Measurements from ENCODE around the gene KREMEN2.
A peak's percentile ranks its signal among the peaks of the same experiment; 100 is the strongest.

KREMEN2 gene

DNA sequence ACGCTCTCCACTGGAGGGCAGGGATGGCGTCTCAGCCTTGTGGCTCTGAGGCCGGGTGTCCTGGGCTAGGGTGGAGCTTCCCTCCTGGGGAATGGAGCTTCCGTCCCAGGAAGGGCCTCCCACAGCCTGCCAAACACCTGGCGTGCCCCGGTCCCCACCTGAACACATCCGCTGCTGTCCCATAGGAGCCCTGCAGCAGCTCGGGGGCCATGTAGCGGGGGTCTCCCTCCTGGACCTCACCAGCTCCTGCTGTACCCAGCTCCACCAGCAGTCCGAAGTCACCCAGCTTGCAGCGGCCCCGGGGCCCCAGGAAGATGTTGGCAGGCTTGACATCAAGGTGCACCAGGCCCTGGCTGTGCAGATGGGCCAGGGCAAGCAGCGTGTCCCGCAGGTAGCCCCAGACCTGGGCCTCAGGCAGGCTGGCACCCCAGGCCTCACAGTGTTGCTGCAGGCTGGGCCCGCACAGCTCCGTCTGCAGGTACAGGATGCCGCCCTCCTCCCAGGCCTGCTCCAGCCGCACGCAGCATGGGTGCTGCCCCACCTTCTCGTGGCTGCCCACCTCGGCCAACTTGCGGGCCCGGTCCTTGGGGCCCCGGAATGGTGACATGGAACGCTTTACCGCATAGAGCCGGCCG, 11.2 kb downstream of the KREMEN2 start:
- Histone ChIP-seq H3K9ac (ENCODE audit: low read depth, low read length) (no peak overlapping the region), H3K9me3 (ENCODE audit: control insufficient read depth, insufficient read depth, low read length) (no peaks in the 10 kb centered on the region), H3K36me3 (ENCODE audit: control insufficient read depth, insufficient read depth, low read length) (peaks cover 66% of the 10 kb centered on the region), H3K27me3 (ENCODE audit: control insufficient read depth, insufficient read depth, low read length) (no peaks in the 10 kb centered on the region), H3K4me3 (ENCODE audit: low read depth, low read length) (no peak overlapping the region), H3K4me1 (ENCODE audit: control insufficient read depth, insufficient read depth, low read length) (peaks cover 3% of the 10 kb centered on the region)

DNA sequence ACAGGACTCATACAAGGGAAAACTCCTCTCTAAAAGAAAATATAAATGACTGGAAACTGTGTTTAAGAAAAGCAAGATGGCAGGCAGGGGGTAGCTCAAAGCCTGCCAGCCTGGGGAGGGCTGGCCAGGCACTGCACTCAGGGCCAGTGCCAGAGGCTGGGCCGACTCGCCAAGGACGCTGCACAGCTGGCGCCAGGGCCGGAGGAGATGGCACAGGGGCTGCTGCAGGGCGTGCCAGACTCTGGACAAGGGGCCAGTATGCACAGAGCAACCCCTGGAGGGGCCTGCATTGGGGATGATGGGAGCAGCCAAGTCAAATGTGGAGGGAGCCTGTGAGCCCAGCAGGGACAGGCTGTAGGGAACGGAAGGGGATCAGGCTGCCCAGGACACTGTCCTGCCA, 12.1 kb downstream of the KREMEN2 start:
- H3K4me1 ChIP-seq (ENCODE audit: control insufficient read depth, insufficient read depth, low read length): no peaks in the 10 kb centered on the region
- no peak overlapping the region for H3K4me3 ChIP-seq (ENCODE audit: low read depth, low read length)
- no peaks in the 10 kb centered on the region for H3K9me3 ChIP-seq (ENCODE audit: control insufficient read depth, insufficient read depth, low read length)
- no peak overlapping the region for H3K9ac ChIP-seq (ENCODE audit: low read depth, low read length)
- peaks cover 65% of the 10 kb centered on the region for H3K36me3 ChIP-seq (ENCODE audit: control insufficient read depth, insufficient read depth, low read length)
- H3K27me3 ChIP-seq (ENCODE audit: control insufficient read depth, insufficient read depth, low read length): no peaks in the 10 kb centered on the region

DNA sequence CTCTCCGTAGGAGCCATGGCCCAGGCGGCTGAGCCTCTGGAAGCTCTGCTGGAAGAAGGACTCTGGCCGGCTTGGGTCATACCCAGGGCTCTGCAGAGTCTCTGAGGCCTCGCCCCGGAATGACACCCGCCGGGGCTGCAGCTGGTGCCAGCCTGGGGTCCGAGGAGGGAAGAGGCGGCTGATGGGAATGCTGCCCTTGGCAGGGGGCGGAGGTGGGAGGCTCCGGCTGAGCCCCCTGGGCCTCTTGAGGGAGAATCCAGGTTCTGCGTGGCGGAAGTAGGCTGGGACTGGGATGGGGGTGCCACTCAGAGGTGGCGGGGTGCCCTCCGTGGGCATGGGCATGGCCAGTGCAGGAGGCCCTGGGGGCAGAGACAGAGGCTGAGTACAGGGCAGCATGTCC, 12.6 kb downstream of the KREMEN2 start:
- H3K36me3 ChIP-seq (ENCODE audit: control insufficient read depth, insufficient read depth, low read length): peaks cover 62% of the 10 kb centered on the region
- H3K9me3 ChIP-seq (ENCODE audit: control insufficient read depth, insufficient read depth, low read length): no peaks in the 10 kb centered on the region
- no peaks in the 10 kb centered on the region for H3K27me3 ChIP-seq (ENCODE audit: control insufficient read depth, insufficient read depth, low read length)
- no peak overlapping the region for H3K4me3 ChIP-seq (ENCODE audit: low read depth, low read length)
- H3K4me1 ChIP-seq (ENCODE audit: control insufficient read depth, insufficient read depth, low read length): peaks cover 2% of the 10 kb centered on the region
- no peak overlapping the region for H3K9ac ChIP-seq (ENCODE audit: low read depth, low read length)

DNA sequence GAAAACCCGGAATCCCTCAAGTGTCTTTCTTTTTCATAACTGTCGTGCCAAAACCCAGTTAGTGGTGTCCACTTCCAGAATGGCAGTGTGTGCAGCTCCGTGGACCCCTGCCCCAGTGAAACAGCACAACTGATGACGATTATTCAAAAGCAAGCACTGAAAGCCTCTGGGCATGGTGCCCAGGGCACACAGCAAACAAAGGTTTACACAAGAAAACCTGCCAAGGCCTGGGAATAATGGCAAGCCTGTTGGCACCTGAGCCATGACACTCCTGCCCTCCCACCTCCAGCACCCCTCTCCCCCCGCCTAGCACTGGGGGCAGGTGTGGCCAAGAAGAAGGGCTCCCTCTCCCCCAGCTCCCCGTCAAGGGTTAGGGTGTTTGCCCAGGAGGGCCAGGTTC, 13.4 kb downstream of the KREMEN2 start:
- H3K4me3 ChIP-seq (ENCODE audit: low read depth, low read length): no peak overlapping the region
- no peak overlapping the region for H3K9ac ChIP-seq (ENCODE audit: low read depth, low read length)
- peaks cover 7% of the 10 kb centered on the region for H3K4me1 ChIP-seq (ENCODE audit: control insufficient read depth, insufficient read depth, low read length)
- H3K27me3 ChIP-seq (ENCODE audit: control insufficient read depth, insufficient read depth, low read length): no peaks in the 10 kb centered on the region
- no peaks in the 10 kb centered on the region for H3K9me3 ChIP-seq (ENCODE audit: control insufficient read depth, insufficient read depth, low read length)
- H3K36me3 ChIP-seq (ENCODE audit: control insufficient read depth, insufficient read depth, low read length): peaks cover 54% of the 10 kb centered on the region

DNA sequence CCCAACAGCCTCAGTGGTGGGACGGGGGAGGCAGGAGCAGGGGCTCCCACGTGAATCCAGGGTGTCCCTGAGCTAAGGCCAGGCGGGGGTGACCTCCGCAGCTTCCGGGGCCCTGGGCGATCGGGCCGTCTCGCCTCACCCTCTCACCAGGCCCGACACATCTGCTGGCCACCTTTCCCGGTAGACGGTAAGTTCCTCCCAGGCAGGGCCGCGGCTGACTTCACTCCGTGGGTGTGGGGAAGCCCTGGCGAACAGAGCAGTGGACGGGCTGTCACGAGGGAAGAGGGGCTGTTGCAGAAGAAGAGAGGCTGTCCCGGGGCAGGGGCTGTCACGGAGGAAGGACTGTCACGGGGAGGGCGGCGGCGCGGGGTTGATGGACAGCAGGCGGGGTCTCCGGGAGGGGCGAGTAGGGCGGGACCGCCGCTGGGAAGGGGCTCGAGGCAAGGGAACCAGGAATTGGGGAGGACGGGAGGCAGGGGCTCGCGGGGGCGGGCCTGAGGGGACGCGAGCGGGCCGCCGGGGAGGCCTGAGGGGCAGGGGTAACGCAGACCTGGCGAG, 15.7 kb downstream of the KREMEN2 start:
- Histone ChIP-seq H3K36me3 (ENCODE audit: control insufficient read depth, insufficient read depth, low read length) (peaks cover 34% of the 10 kb centered on the region), H3K9me3 (ENCODE audit: control insufficient read depth, insufficient read depth, low read length) (no peaks in the 10 kb centered on the region), H3K27me3 (ENCODE audit: control insufficient read depth, insufficient read depth, low read length) (no peaks in the 10 kb centered on the region), H3K9ac (ENCODE audit: low read depth, low read length) (peak overlapping the region; percentile 79), H3K4me3 (ENCODE audit: low read depth, low read length) (peak overlapping the region; percentile 84), H3K4me1 (ENCODE audit: control insufficient read depth, insufficient read depth, low read length) (peaks cover 14% of the 10 kb centered on the region)

DNA sequence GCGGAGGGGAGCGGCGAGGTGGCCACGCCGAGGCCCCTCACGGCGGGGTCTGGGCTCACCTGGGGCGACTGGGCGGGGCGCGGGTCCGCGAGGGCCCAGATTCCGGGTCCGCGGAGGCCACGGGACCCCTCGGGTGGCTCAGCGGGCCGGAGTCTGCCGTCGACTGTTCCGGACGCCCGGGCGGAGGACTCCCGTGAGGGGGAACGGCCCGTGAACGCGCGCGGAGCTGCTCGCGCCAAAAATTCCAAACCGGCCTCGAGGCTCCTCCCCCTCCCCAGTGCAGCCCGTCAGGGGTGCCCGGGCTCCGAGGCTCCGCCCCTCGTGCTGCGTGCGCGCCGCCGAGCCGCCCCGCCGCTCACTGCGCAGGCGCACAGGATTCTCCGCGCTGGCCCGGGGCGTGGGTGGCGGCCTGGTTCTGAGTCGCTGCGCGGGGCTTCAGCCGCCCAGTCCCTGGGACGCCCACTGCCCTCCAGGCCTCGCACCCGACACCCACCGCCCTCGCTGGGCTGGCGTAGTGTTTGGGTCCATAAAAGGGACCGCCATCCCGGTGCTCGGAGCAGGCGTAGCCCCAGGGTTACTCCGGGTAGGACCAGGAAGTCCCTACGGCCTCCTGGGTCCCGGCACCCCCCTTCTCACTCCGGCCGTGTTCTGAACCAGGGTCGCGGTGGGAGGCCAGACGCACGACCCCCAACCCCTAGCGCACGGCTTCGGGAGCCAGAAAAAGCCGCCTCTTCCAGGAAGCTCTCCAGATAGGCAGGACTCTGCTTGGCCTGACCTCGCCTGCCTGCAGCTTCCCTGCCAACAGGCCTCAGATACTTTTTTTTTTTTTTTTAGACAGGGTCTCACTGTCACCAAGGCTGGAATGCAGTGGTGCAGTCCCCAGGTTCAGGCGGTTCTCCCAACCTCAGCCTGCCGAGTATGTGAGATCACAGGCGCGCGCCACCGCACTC, 16.4 kb downstream of the KREMEN2 start, which contains the start of gene PKMYT1:
Gene PKMYT1, minus strand, starts transcription at position 220 of the 950 bp plus-strand sequence. CDS start 789 bp downstream, outside the sequence.
- Histone ChIP-seq H3K9me3 (ENCODE audit: control insufficient read depth, insufficient read depth, low read length) (no peaks in the 10 kb centered on the region), H3K36me3 (ENCODE audit: control insufficient read depth, insufficient read depth, low read length) (peaks cover 27% of the 10 kb centered on the region), H3K4me1 (ENCODE audit: control insufficient read depth, insufficient read depth, low read length) (peaks cover 14% of the 10 kb centered on the region), H3K27me3 (ENCODE audit: control insufficient read depth, insufficient read depth, low read length) (no peaks in the 10 kb centered on the region), H3K9ac (ENCODE audit: low read depth, low read length) (peak within 1 kb of the TSS; percentile 81), H3K4me3 (ENCODE audit: low read depth, low read length) (peak within 1 kb of the TSS; percentile 84)

DNA sequence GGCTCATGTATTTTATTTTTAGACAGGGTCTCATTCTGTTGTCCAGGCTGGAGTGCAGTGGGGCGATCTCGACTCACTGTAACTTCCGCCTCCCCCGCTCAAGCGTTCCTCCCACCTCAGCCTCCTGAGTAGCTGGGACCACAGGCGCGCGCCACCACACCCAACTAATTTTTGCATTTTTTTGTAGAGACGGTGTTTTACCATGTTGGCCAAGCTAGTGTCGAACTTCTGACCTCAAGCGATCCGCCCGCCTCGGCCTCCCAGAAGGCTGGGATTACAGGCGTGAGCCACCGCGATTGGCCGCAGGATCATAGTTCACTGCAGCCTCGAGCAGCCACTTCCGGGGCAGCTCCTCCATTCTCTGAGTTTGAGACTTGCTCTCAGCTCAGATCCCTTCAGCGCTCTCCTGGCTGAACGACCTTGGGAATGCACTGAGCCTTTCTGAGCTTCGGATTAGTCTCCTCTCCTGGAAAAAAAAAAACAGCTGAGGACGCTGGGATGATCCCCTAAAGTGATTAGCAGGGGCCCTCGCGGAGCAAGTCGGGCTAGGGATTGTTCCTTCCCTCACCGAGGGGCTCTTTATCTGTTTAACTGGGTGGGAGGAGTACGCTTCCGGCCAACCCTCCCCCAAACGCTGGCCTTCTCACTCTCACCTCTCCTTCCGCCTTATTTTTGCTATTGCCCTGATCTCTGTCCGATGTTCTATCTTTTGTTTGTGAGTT, 17.3 kb downstream of the KREMEN2 start:
- Histone ChIP-seq H3K9me3 (ENCODE audit: control insufficient read depth, insufficient read depth, low read length) (no peaks in the 10 kb centered on the region), H3K27me3 (ENCODE audit: control insufficient read depth, insufficient read depth, low read length) (no peaks in the 10 kb centered on the region), H3K4me3 (ENCODE audit: low read depth, low read length) (peak overlapping the region; percentile 84), H3K4me1 (ENCODE audit: control insufficient read depth, insufficient read depth, low read length) (peaks cover 14% of the 10 kb centered on the region), H3K36me3 (ENCODE audit: control insufficient read depth, insufficient read depth, low read length) (peaks cover 21% of the 10 kb centered on the region), H3K9ac (ENCODE audit: low read depth, low read length) (peak overlapping the region; percentile 81)

DNA sequence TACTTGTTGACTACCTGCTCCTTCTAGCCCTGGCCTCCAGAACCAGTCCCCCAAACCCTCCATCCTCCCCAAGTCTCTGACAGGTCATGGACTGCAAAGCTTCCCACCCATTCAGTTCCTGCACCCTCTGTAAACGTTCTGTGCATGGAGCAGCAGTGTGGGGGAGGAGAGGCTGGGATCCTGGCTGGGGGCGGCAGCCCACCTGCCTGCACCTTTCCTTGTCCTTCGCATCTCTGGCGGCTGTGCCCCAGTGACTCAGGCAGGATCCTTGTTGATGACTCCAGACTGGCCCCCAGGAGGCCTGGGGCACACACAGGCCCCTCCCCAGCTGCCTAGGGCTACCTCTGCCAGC, 17.8 kb downstream of the KREMEN2 start:
- Histone ChIP-seq H3K36me3 (ENCODE audit: control insufficient read depth, insufficient read depth, low read length) (peaks cover 15% of the 10 kb centered on the region), H3K9me3 (ENCODE audit: control insufficient read depth, insufficient read depth, low read length) (no peaks in the 10 kb centered on the region), H3K9ac (ENCODE audit: low read depth, low read length) (peak overlapping the region; percentile 18), H3K4me1 (ENCODE audit: control insufficient read depth, insufficient read depth, low read length) (peaks cover 14% of the 10 kb centered on the region), H3K4me3 (ENCODE audit: low read depth, low read length) (peak overlapping the region; percentile 84), H3K27me3 (ENCODE audit: control insufficient read depth, insufficient read depth, low read length) (no peaks in the 10 kb centered on the region)

DNA sequence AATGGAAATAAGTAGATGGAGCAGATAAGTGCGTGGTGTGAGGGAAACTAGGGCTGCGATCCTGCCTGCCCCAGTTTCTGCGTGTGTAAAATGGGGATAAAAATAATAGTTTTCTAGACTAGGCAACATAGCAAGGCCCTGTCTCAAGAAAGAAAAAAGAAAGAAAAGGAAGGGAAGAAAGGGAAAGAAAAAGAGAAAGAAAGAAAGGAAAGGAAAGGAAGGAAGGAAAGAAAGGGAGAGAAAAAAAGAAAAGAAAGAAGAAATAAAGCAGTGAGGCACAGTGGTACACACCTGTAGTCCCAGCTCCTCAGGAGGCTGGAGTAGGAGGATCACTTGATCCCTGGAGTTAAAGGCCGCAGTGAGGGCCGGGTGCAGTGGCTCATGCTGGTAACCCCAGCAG, 18.3 kb downstream of the KREMEN2 start:
- H3K36me3 ChIP-seq (ENCODE audit: control insufficient read depth, insufficient read depth, low read length): peaks cover 10% of the 10 kb centered on the region
- H3K9ac ChIP-seq (ENCODE audit: low read depth, low read length): no peak overlapping the region
- no peaks in the 10 kb centered on the region for H3K9me3 ChIP-seq (ENCODE audit: control insufficient read depth, insufficient read depth, low read length)
- H3K4me3 ChIP-seq (ENCODE audit: low read depth, low read length): no peak overlapping the region
- peaks cover 14% of the 10 kb centered on the region for H3K4me1 ChIP-seq (ENCODE audit: control insufficient read depth, insufficient read depth, low read length)
- no peaks in the 10 kb centered on the region for H3K27me3 ChIP-seq (ENCODE audit: control insufficient read depth, insufficient read depth, low read length)

DNA sequence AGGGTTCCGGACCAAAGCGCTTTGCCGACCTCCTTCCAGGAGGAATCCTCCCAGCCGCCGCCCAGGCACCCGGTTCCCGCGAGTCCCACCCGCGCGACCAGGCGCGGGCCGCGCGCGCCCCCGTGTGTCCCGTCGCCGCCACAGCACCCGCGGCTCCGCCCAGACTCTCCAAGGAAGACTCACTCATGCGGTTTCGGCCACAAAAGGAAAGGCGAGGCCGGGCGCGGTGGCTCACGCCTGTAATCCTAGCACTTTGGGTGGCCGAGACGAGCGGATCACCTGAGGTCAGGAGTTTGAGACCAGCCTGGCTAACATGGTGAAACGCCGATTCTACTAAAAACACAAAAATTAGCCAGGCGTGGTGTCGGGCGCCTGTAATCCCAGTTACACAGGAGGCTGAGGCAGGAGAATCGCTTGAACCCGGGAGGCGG, 19.6 kb downstream of the KREMEN2 start:
- Histone ChIP-seq H3K4me3 (ENCODE audit: low read depth, low read length) (no peak overlapping the region), H3K36me3 (ENCODE audit: control insufficient read depth, insufficient read depth, low read length) (peaks cover 4% of the 10 kb centered on the region), H3K9me3 (ENCODE audit: control insufficient read depth, insufficient read depth, low read length) (no peaks in the 10 kb centered on the region), H3K27me3 (ENCODE audit: control insufficient read depth, insufficient read depth, low read length) (no peaks in the 10 kb centered on the region), H3K4me1 (ENCODE audit: control insufficient read depth, insufficient read depth, low read length) (peaks cover 14% of the 10 kb centered on the region), H3K9ac (ENCODE audit: low read depth, low read length) (no peak overlapping the region)

DNA sequence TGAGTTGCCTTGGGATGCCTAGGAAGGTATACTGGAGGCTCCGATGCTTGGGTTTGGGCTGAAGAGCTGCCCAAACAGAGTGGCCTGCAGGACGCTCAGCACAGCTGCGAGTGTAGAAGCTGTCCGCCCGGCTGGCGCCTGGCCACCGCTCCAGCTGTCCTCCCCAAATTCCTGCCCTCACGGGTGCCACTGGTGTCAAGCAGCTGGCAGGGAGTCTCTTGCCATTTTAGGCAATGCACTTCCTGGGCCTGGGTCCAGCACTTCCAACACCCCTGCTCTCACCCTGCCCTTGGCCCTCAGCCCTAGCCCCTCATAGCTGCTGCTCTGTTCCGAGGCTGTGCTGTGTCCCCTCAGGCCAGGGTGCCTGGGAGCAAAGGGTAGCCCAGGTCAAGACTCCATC, 21.4 kb downstream of the KREMEN2 start:
- Histone ChIP-seq H3K36me3 (ENCODE audit: control insufficient read depth, insufficient read depth, low read length) (no peaks in the 10 kb centered on the region), H3K9me3 (ENCODE audit: control insufficient read depth, insufficient read depth, low read length) (no peaks in the 10 kb centered on the region), H3K9ac (ENCODE audit: low read depth, low read length) (no peak overlapping the region), H3K4me1 (ENCODE audit: control insufficient read depth, insufficient read depth, low read length) (peaks cover 17% of the 10 kb centered on the region), H3K4me3 (ENCODE audit: low read depth, low read length) (no peak overlapping the region), H3K27me3 (ENCODE audit: control insufficient read depth, insufficient read depth, low read length) (no peaks in the 10 kb centered on the region)
